T-helper 17 cell (primary cell): ENCODE data around the gene SH3D19. TPM values are rescaled to one million over a fixed set of nuclear protein-coding genes. Genes with fewer than 3 reads are reported as not detected.
"Not testable (repeated sequence)": the region's sequence is repeated elsewhere in the genome, so short reads cannot be mapped to it uniquely, and the experiment has no call there.

Experiments
- ATAC-seq: fragments of 150-1000 bp; cut with Tn5 transposase; 2 replicates; pipeline ENCODE4 v1.10.0; 2021; ENCODE audit warnings: mild to moderate bottlenecking, moderate library complexity
- DNase-seq, 3 donors: peaks; one replicate each; pipeline versions ENCODE4 v3.0.0 to v3.0.0-alpha.2; 2020 to 2021
- H3K9me3 ChIP-seq: one replicate; pipeline ENCODE4 v1.7.0; 2013; ENCODE audit warnings: low read length, mild to moderate bottlenecking; ENCODE audit not compliant: control insufficient read depth, poor library complexity, severe bottlenecking
- H3K27ac Mint-ChIP-seq: one replicate; pipeline ENCODE4 v1.8.0; 2022; ENCODE audit warnings: mild to moderate bottlenecking, moderate library complexity, mixed read lengths
- H3K27me3 Mint-ChIP-seq: one replicate; pipeline ENCODE4 v1.8.0; 2022; ENCODE audit warnings: mixed read lengths
- H3K36me3 Mint-ChIP-seq: one replicate; pipeline ENCODE4 v1.8.0; 2022; ENCODE audit warnings: low read depth, mixed read lengths
- H3K4me1 Mint-ChIP-seq: one replicate; pipeline ENCODE4 v1.8.0; 2022; ENCODE audit warnings: mild to moderate bottlenecking, mixed read lengths
- H3K4me3 Mint-ChIP-seq: one replicate; pipeline ENCODE4 v1.8.0; 2022; ENCODE audit warnings: mild to moderate bottlenecking, moderate library complexity, mixed read lengths
- total RNA-seq, 4 donors: library from RNA in 2 of 4; stranded (reverse) in 2 of 4; gene quantifications; one replicate each; pipeline ENCODE4 v1.2.3 and lab custom pipeline; 2022 to 2026

SH3D19 gene
- total RNA-seq, 2 donors from 2014 or later: not detected

DNA sequence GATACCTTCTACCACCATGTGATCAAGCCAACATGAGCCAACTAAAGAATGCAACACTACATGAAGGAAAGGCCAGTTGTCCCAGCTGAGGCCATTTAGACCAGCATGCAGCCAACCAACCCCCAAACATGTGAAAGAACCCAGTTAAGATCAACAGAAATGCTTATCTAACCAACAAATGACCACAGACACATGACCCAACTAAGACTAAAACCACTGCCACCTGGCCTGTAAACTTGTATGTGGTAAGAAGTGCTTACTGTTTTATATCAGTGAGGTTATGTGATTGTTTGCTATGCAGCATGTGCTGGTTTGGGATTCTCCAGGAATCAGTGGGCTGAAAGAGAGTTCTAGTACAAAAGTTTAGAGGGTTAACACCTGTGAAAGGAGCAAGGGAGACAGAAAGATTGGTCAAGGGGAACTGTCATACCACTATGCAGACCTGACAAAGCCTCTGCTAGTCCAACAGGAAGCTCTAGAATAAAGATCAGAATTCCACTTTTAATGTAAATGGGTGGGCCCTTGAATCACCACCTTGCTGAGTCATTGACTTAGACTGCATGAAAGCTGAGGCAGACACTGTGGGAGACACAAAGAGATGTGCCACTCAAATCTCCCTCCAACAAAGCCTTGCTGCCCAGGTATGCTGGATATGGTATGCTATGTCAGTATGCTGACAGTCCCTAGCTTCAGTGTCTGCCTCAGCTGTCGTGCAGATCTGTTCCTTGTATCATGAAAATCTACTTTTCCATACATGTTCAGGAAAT is 6.1 kb upstream of the SH3D19 start:
- no peaks in the 10 kb centered on the region for H3K36me3 Mint-ChIP-seq
- H3K4me1 Mint-ChIP-seq: no peaks in the 10 kb centered on the region
- peaks cover 3% of the 10 kb centered on the region for H3K9me3 ChIP-seq
- ATAC-seq: no peak
- no peak overlapping the region for H3K27ac Mint-ChIP-seq
- peaks cover 22% of the 10 kb centered on the region for H3K27me3 Mint-ChIP-seq
- DNase-seq: no peak
- H3K4me3 Mint-ChIP-seq: no peak overlapping the region

DNA sequence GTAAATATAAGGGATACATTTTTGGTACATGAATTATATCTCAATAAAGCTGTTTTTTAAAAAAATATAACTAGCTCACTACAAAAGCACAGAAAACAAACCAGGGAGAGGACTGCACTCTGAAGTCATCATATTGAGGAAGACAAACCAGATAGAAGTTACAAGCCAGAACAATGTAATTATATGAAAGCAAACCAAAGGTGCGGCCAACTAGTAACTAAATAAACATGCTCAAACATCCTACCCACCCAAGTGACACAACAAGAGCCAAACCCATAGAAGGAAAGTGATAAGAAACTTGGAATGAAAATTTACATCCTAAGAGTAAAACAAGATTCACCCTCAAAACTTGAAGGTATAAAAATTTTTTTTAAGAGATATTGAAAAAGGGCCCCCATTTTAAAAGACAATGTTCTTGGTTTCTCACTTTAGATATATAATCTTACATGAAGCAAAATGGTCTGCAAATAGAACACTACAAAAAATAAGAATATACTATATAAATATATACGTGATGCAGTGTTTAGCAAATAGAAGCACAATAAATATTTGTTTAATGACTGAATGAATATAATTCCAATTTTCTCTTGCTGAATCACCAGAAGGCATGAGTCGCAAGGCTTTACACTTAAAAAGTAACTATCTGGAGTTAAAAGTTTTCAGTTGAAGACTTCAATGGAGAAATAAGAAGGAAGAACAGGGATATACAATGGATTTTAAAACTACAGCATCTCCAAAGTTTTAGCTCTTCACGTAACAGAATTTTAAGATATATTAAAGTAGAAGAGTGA is 4.0 kb upstream of the SH3D19 start:
- Mint-ChIP-seq H3K4me1 (peaks cover 5% of the 10 kb centered on the region), H3K36me3 (peaks cover 4% of the 10 kb centered on the region), H3K27ac (no peak overlapping the region), H3K4me3 (no peak overlapping the region), H3K27me3 (peaks cover 37% of the 10 kb centered on the region)
- peaks cover 3% of the 10 kb centered on the region for H3K9me3 ChIP-seq
- DNase-seq (no peak), ATAC-seq (no peak)

DNA sequence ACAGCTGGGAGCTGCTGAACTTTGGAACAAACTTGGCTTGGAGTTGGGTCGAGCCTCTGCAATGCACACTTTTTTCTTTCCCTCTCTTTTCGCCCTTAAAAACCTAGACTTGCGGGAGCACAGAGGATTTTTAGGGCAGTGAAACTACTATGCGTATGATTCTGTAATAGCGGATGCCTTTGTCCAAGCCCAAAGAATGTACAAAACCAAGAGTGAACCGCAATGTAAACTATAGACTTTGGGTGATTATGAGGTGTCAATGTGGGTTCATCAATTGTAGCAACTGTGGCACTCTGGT is 493 bp upstream of the SH3D19 start:
- peaks cover 3% of the 10 kb centered on the region for H3K9me3 ChIP-seq
- peaks cover 5% of the 10 kb centered on the region for H3K4me1 Mint-ChIP-seq
- H3K4me3 Mint-ChIP-seq: peak overlapping the region; percentile 92
- peaks cover 60% of the 10 kb centered on the region for H3K27me3 Mint-ChIP-seq
- H3K36me3 Mint-ChIP-seq: peaks cover 4% of the 10 kb centered on the region
- DNase-seq (no peak), ATAC-seq (no peak)
- no peak overlapping the region for H3K27ac Mint-ChIP-seq

DNA sequence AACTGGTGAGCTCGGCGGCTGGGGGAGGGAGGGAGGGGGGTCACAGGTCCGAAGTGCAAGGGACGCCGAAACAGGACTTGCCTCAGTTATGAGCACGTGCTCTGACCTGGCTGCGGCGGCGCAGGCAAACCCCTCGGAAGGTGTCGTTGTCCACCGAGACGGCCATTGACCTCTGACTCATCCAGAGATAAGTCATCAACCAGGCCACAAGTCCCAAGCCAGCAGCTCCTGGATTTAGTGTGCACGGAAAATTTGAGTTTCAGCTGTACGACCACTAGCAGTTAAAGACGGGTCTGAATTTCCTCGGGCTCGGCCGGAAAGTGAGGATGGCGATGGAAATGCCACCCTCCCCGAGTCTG is 674 bp downstream of the SH3D19 start:
- ATAC-seq (no peak), DNase-seq (no peak)
- Mint-ChIP-seq H3K27me3 (peaks cover 69% of the 10 kb centered on the region), H3K36me3 (peaks cover 4% of the 10 kb centered on the region), H3K4me1 (peaks cover 5% of the 10 kb centered on the region), H3K27ac (no peak overlapping the region), H3K4me3 (peak overlapping the region; percentile 73)
- no peaks in the 10 kb centered on the region for H3K9me3 ChIP-seq

DNA sequence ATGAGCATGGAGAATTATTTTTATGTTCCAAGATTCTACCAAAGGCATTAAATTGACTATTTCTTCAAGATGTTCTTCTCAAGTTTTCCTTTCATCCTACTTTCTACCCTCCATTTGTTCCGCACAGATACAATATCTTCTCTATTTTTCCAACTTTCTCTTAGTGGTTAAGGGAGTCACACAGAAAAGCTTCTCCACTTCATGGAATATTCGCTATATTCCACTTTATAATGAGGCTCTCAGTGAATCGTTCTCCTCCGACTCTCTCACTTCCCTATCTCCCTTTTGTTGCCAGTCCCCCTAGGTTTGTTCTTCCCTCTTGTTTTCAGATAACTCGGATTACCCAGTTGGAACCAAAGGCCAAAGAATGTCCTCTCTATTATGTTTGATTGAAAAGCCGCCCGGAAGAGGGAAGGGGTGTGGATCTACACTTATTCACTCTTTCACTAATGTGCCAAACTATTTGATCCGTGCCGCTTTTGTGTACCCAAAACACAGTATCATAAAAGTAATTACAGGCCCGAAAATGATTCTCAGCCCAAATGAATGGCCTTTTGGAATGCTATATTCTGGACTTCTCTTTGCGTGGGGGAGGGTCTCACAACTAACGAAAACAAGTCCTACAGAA is 1.2 kb downstream of the SH3D19 start:
- no peaks in the 10 kb centered on the region for H3K9me3 ChIP-seq
- H3K27ac Mint-ChIP-seq: no peak overlapping the region
- DNase-seq (no peak), ATAC-seq (no peak)
- peak overlapping the region; percentile 73 for H3K4me3 Mint-ChIP-seq
- H3K4me1 Mint-ChIP-seq: peaks cover 5% of the 10 kb centered on the region
- peaks cover 4% of the 10 kb centered on the region for H3K36me3 Mint-ChIP-seq
- H3K27me3 Mint-ChIP-seq: peaks cover 74% of the 10 kb centered on the region

DNA sequence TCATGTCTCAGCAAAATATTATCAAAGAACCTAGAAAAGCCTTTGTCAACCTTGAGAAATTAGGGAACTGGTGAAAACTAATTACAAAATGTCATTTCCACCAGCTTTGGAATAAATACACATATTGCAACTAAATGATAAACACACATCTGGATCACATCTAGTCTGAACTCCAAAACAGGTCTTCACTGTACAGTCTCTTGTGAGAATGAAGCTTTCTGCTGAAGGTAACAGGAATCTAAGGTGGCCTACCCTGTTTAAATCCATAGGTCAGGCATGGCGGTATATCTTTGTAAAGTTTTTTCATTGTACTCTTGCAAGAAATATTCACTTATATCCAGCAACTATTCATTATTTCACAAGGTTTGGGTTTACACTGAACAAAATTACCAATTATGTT is 1.7 kb downstream of the SH3D19 start:
- Mint-ChIP-seq H3K36me3 (peaks cover 4% of the 10 kb centered on the region), H3K27me3 (peaks cover 74% of the 10 kb centered on the region), H3K27ac (no peak overlapping the region), H3K4me3 (peak overlapping the region; percentile 73), H3K4me1 (peaks cover 5% of the 10 kb centered on the region)
- ATAC-seq (no peak), DNase-seq (no peak)
- H3K9me3 ChIP-seq: no peaks in the 10 kb centered on the region

DNA sequence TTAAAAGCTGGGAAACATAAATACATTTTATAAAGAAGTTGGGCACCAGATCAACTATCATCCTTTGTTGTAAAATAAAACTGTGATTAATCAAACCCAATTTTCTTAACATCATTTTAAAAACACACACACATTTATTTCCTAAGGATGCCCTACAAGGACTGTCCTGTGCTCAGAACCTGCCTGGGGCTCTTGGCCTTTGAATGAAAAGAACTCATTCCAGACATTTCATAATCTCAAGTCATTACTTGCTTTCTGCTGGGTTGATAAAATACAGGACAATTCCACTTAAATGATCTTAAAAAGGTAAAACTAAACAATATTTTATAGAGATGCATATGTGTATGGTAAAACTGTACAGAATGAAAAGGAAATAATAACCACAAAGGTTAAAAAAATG is 2.8 kb downstream of the SH3D19 start:
- Mint-ChIP-seq H3K36me3 (peaks cover 4% of the 10 kb centered on the region), H3K27ac (no peak overlapping the region), H3K27me3 (peaks cover 66% of the 10 kb centered on the region), H3K4me3 (no peak overlapping the region), H3K4me1 (peaks cover 5% of the 10 kb centered on the region)
- DNase-seq: no peak
- no peaks in the 10 kb centered on the region for H3K9me3 ChIP-seq
- no peak for ATAC-seq

DNA sequence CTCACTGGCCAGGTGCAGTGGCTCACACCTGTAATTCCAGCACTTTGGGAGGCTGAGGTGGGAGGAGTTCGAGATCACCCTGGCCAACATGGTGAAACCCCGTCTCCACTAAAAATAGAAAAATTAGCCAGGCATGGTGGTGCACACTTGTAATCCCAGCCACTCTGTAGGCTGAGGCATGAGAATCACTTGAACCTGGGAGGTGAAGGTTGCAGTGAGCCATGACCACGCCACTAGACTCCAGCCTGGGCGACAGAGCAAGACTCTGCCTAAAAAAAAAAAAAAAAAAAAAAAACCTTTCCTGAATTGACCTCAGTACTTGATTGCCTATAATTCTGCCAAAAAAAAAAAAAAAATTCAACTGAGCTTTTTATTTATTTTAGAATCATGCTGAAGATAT is 3.2 kb downstream of the SH3D19 start:
- not testable (repeated sequence) for ATAC-seq, DNase-seq, H3K4me1 Mint-ChIP-seq, H3K9me3 ChIP-seq, H3K27ac Mint-ChIP-seq, H3K4me3 Mint-ChIP-seq, H3K36me3 Mint-ChIP-seq
- H3K27me3 Mint-ChIP-seq: peaks cover 71% of the 10 kb centered on the region

DNA sequence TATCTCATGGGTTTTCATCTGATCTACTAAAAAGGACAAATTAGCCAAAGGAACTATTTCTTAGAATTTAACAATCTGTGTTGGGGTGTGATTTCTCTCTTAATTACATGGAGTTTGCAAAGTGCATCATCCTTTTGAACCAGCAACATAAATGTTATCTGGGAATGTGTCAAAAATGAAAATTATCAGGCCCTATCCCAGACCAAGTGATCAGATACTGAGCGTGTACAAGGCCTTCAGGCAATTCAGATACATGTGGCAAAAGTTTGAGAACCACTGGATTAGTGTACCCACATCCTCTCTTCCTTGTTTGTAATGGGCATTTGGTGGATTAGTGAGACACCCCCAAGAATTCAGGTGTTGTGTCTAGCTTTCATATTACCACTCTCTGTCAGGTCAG is 3.8 kb downstream of the SH3D19 start:
- no peaks in the 10 kb centered on the region for H3K9me3 ChIP-seq
- Mint-ChIP-seq H3K27ac (no peak overlapping the region), H3K4me3 (no peak overlapping the region), H3K36me3 (peaks cover 4% of the 10 kb centered on the region), H3K4me1 (peaks cover 5% of the 10 kb centered on the region), H3K27me3 (peaks cover 72% of the 10 kb centered on the region)
- DNase-seq: no peak
- no peak for ATAC-seq

DNA sequence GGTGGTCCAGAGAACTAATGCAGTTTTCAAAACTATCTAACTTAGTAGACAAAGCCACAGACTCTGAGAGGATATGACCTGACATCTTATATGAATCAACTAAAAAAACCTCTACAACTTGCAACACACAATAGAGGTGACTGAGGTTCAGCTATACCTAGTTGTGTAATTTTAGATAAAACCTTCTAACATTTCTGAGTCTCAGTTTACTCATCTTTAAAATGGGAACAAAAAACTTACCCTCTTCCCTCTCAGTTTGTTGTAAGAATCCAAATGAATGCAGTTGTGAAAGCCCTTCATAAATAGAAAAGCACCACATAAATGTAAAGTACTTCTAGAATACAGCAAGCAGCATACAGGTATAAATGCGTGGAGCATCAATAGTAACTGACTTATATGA is 5.9 kb downstream of the SH3D19 start:
- peaks cover 74% of the 10 kb centered on the region for H3K27me3 Mint-ChIP-seq
- H3K4me1 Mint-ChIP-seq: no peaks in the 10 kb centered on the region
- DNase-seq (no peak), ATAC-seq (no peak)
- H3K36me3 Mint-ChIP-seq: no peaks in the 10 kb centered on the region
- no peak overlapping the region for H3K27ac Mint-ChIP-seq
- H3K9me3 ChIP-seq: no peaks in the 10 kb centered on the region
- H3K4me3 Mint-ChIP-seq: no peak overlapping the region

DNA sequence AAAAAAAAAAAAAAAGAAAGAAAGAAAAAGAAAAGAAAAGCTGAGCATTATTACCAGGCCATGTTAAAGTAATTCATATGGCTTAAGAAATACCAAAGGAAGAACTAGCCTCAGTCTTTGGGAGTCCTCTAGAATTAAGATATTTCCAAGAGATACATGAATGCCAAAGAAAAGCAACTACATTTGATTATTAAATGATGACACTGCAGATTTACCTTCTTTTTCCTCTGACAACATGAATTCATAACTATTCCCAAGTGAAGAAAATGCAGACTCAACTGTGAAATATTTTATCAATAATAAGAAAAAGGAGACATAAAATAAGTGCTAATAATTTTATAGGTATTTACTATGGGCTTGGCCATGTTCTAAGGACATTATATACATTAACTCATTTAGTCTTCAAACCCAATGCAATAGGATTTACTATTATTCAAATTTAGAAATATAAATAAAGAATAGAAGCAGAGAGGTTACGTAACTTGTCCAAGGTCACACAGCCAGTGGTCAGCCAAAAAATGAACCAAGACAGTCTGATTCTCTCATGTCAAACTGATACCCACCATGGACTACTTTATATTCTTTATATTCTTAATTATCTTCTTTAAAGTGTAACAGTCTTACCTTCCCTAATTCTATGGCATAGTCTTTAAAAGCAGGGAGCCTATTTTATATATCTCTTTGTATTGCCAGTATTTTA is 6.9 kb downstream of the SH3D19 start:
- H3K4me1 Mint-ChIP-seq: no peaks in the 10 kb centered on the region
- no peak overlapping the region for H3K27ac Mint-ChIP-seq
- peaks cover 63% of the 10 kb centered on the region for H3K27me3 Mint-ChIP-seq
- no peaks in the 10 kb centered on the region for H3K9me3 ChIP-seq
- no peaks in the 10 kb centered on the region for H3K36me3 Mint-ChIP-seq
- no peak overlapping the region for H3K4me3 Mint-ChIP-seq
- DNase-seq: no peak
- no peak for ATAC-seq

DNA sequence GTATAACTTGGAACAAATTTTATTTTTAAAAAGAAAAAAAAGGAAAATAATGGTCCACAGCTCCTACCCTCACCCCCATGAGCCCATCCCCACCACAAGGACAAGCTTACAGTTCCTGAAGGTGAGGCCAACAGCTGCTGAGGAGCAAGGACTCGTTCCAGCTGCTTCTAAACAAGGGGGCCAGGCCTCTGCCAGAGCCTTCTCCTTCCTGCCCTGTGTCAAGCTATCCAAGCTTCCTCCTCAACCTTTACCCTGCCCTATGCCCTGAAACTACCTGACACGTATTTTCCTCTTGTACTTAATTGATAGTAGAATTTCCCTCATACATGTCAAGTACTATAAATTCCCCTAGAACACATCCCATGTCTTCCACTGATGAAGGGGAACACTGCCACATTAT is 8.8 kb downstream of the SH3D19 start:
- ATAC-seq: no peak
- no peaks in the 10 kb centered on the region for H3K9me3 ChIP-seq
- no peak for DNase-seq
- Mint-ChIP-seq H3K4me3 (no peak overlapping the region), H3K36me3 (no peaks in the 10 kb centered on the region), H3K27me3 (peaks cover 48% of the 10 kb centered on the region), H3K4me1 (no peaks in the 10 kb centered on the region), H3K27ac (no peak overlapping the region)

DNA sequence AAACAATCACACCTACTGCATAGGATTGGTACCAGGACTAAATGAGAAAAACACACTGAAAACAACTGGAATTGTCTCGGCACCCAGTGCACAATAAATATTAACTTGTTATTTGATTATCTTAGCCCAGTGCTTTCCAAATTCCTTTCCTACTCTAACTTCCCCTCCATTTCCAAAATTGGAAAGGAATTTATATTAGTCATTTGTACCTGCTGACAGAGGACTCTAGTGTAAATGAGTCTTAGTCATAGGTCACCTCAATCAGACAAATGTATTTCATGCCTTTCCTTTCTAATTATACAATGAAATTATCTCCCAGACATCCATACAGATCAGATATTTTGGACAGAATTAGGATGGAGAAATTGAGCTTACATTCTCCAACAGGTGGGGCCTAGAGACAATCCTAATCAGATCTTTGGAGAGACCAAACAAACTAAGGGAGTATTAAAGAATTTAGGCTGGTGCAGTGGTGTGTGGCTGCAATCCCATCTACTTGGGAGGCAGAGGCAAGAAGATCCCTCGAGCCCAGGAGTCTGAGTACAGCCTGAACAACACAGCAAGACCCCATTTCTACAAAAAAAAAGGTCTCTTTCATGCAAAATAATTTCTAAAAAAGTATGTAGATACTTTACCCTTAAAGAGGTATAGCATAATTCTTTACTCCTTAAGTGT is 10.1 kb downstream of the SH3D19 start:
- no peak overlapping the region for H3K27ac Mint-ChIP-seq

More for the DNA sequence above, 10.1 kb downstream of the SH3D19 start:
- ATAC-seq (no peak), DNase-seq (no peak)
- Mint-ChIP-seq H3K4me3 (no peak overlapping the region), H3K27me3 (peaks cover 37% of the 10 kb centered on the region), H3K36me3 (no peaks in the 10 kb centered on the region), H3K4me1 (no peaks in the 10 kb centered on the region)
- no peaks in the 10 kb centered on the region for H3K9me3 ChIP-seq
